Endothelial cell of umbilical vein (primary cell): ENCODE measurements around the gene ACTN1. TPM values are rescaled to one million over a fixed set of nuclear protein-coding genes. Genes with fewer than 3 reads are reported as not detected.

Experiments
- BruUV-seq: library from RNA; stranded (reverse); fragments of 400-500 nt; replicated peaks from 2 replicates; lab custom pipeline; 2021; lab: Mats Ljungman, UMichigan
- CTCF ChIA-PET: fragments of 300-600, 350-600 bp; sonication (Branson Sonifier 250); formaldehyde crosslinking; loops from one replicate; lab custom pipeline; 2021; ENCODE audit warnings: antibody characterized with exemption, inconsistent platforms; lab: Charles Lee
- POLR2A ChIA-PET: fragments of 300-600, 350-600 bp; sonication (Branson Sonifier 250); formaldehyde crosslinking; loops from one replicate; lab custom pipeline; 2021; ENCODE audit warnings: antibody characterized with exemption, inconsistent platforms; lab: Charles Lee
- DNase-seq: peaks from one replicate; pipeline ENCODE4 v3.0.0-alpha.2; 2011; ENCODE audit warnings: low read depth, low spot score
- FAIRE-seq: peaks from 2 replicates; lab custom pipeline; 2011; peaks lifted over from hg19 to GRCh38; lab: Jason Lieb, UNC
- H2AFZ ChIP-seq: 2 replicates; pipeline ENCODE4 v1.6.0; 2012; ENCODE audit warnings: low read depth, low read length, control low read depth, inconsistent platforms
- H3K27ac ChIP-seq: 2 replicates; pipeline ENCODE4 v1.5.1; 2011; ENCODE audit warnings: low read depth, mild to moderate bottlenecking, control low read depth, low read length, moderate library complexity; ENCODE audit not compliant: insufficient read depth
- H3K27me3 ChIP-seq, 2 experiments: 2 replicates each; pipeline versions ENCODE4 v1.6.0 to v1.6.1; 2011; ENCODE audit warnings: low read length in 2 of 2, mixed read lengths in 1 of 2; ENCODE audit not compliant: control insufficient read depth in 2 of 2, insufficient read depth in 2 of 2
- H3K36me3 ChIP-seq, 2 experiments: 2 replicates in 1 of 2; 3 replicates in 1 of 2; pipeline ENCODE4 v1.5.1; 2011; ENCODE audit warnings: low read length in 2 of 2, mild to moderate bottlenecking in 1 of 2, moderate library complexity in 1 of 2; ENCODE audit not compliant: control insufficient read depth in 2 of 2, insufficient read depth in 2 of 2; ENCODE audit errors: extremely low read depth in 1 of 2
- H3K4me1 ChIP-seq: 3 replicates; pipeline ENCODE4 v1.5.1; 2011; ENCODE audit warnings: mild to moderate bottlenecking, low read length; ENCODE audit not compliant: control insufficient read depth, insufficient read depth; ENCODE audit errors: extremely low read depth
- H3K4me2 ChIP-seq: 2 replicates; pipeline ENCODE4 v1.6.1; 2011; ENCODE audit warnings: low read length, control low read depth, mixed read lengths; ENCODE audit not compliant: insufficient read depth
- H3K4me3 ChIP-seq, 3 experiments: fragments of 200-600 bp in 1 of 3; sonication (generic), shearing (Covaris generic) in 1 of 3; replicated peaks in 1 of 3; 2 replicates each; pipeline ENCODE4 v1.5.1; 2011 to 2016; ENCODE audit warnings: control low read depth in 3 of 3, low read length in 3 of 3, mild to moderate bottlenecking in 2 of 3, inconsistent platforms in 1 of 3, low read depth in 1 of 3, moderate library complexity in 1 of 3; ENCODE audit not compliant: insufficient read depth in 1 of 3
- H3K79me2 ChIP-seq: 2 replicates; pipeline ENCODE4 v1.6.0; 2012; ENCODE audit warnings: low read length, inconsistent platforms; ENCODE audit not compliant: control insufficient read depth, insufficient read depth
- H3K9ac ChIP-seq: replicated peaks from 2 replicates; pipeline ENCODE3; 2011; ENCODE audit warnings: low read length, control low read depth; ENCODE audit not compliant: insufficient read depth; ENCODE audit errors: extremely low read depth
- H3K9me1 ChIP-seq: replicated peaks from 3 replicates; pipeline ENCODE4 v1.6.0; 2011; ENCODE audit warnings: mild to moderate bottlenecking, low read length; ENCODE audit not compliant: control insufficient read depth, insufficient read depth; ENCODE audit errors: extremely low read depth
- H3K9me3 ChIP-seq: replicated peaks from 2 replicates; pipeline ENCODE4 v1.5.1; 2012; ENCODE audit warnings: low read length, inconsistent platforms; ENCODE audit not compliant: control insufficient read depth, insufficient read depth
- H4K20me1 ChIP-seq: replicated peaks from 2 replicates; pipeline ENCODE3; 2011; ENCODE audit warnings: mild to moderate bottlenecking, low read length; ENCODE audit not compliant: control insufficient read depth, insufficient read depth; ENCODE audit errors: extremely low read depth
- CTCF ChIP-seq, 2 donors: IDR thresholded peaks; 1 replicate in 1 of 2; 2 replicates in 1 of 2; pipeline ENCODE4 v1.5.1; 2011; ENCODE audit warnings: low read length in 2 of 2, mild to moderate bottlenecking in 2 of 2, moderate library complexity in 2 of 2, control low read depth in 1 of 2, inconsistent platforms in 1 of 2, low read depth in 1 of 2; ENCODE audit not compliant: insufficient read depth in 1 of 2; ENCODE audit errors: extremely low read depth in 1 of 2
- EZH2 ChIP-seq: IDR thresholded peaks from 2 replicates; pipeline ENCODE4 v1.6.1; 2012; ENCODE audit warnings: borderline replicate concordance, low read depth, mild to moderate bottlenecking, moderate library complexity, low read length, inconsistent platforms; ENCODE audit not compliant: severe bottlenecking
- FOS ChIP-seq: IDR thresholded peaks from 2 replicates; pipeline ENCODE4 v1.6.1; 2011; ENCODE audit warnings: mild to moderate bottlenecking, low read length, moderate library complexity, borderline replicate concordance; ENCODE audit not compliant: insufficient read depth
- GATA2 ChIP-seq: IDR thresholded peaks from 2 replicates; pipeline ENCODE4 v1.7.0; 2011; ENCODE audit warnings: low read depth, mild to moderate bottlenecking, moderate library complexity, mixed read lengths, low read length; ENCODE audit not compliant: insufficient read length, insufficient read depth
- JUN ChIP-seq: IDR thresholded peaks from 2 replicates; pipeline ENCODE4 v1.6.1; 2011; ENCODE audit warnings: borderline replicate concordance, low read depth; ENCODE audit not compliant: insufficient read length, insufficient read depth
- MAX ChIP-seq: IDR thresholded peaks from 2 replicates; pipeline ENCODE4 v1.6.1; 2011; ENCODE audit not compliant: insufficient read depth, insufficient read length
- MYC ChIP-seq: IDR thresholded peaks from one replicate; pipeline ENCODE4 v1.6.1; 2011; ENCODE audit warnings: mild to moderate bottlenecking, low read depth, low read length
- POLR2A ChIP-seq: IDR thresholded peaks from 2 replicates; pipeline ENCODE4 v1.6.1; 2012; ENCODE audit warnings: low read depth, mild to moderate bottlenecking, control low read depth, low read length
- POLR2AphosphoS5 ChIP-seq: IDR thresholded peaks from 2 replicates; pipeline ENCODE4 v1.6.1; 2012; ENCODE audit warnings: low read depth, mild to moderate bottlenecking, control low read depth, low read length, moderate library complexity; ENCODE audit not compliant: insufficient read depth
- dilution Hi-C: fragments of 300-500 bp; cut with MboI; formaldehyde crosslinking; loops from one replicate; pipeline ENCODE4 v1.15.0; 2019; ENCODE audit warnings: low sequenced_read_pairs; ENCODE audit not compliant: extremely low pct_ligation_motif_present
- intact Hi-C: fragments of 100-400 bp; cut with micrococcal nuclease; formaldehyde crosslinking; loops from one replicate; pipeline ENCODE4 v1.10.0; 2022
- polyA plus RNA-seq, 4 experiments: library from polyadenylated mRNA; depleted of rRNA in 3 of 4; stranded (reverse) in 3 of 4; unstranded in 1 of 4; fragments of >200 nt; gene quantifications; 2 replicates each; pipeline versions ENCODE4 v1.2.1 to v1.2.3, GENCODE V29; 2011 to 2012; ENCODE audit warnings: missing spikeins in 1 of 4
- total RNA-seq: library from RNA; stranded (reverse); gene quantifications from 2 replicates; pipeline ENCODE4 v1.2.3, GENCODE V29; 2021

Gene ACTN1
- total and polyA plus RNA-seq, 2 donors (not counting 3 experiments of a cell fraction or from before 2014, with no cell fraction given): 442 to 463 TPM

GRCh38 chr14:68908803-68909202 lies 70.3 kb downstream of the ACTN1 start:
- peaks cover 2% of the 10 kb centered on the region for H4K20me1 ChIP-seq
- DNase-seq (no peak), FAIRE-seq (no peak)
- H3K36me3 ChIP-seq: peaks cover 53 to 59% of the 10 kb centered on the region in 2 experiments
- no TSS peak for BruUV-seq
- no peak overlapping the region for H3K9ac ChIP-seq
- H2AFZ ChIP-seq: no peak overlapping the region
- intact Hi-C loops: no loop called here
- H3K4me1 ChIP-seq: no peaks in the 10 kb centered on the region
- dilution Hi-C loops: no loop called here
- no peaks in the 10 kb centered on the region for H3K9me3 ChIP-seq
- H3K9me1 ChIP-seq: no peaks in the 10 kb centered on the region
- CTCF ChIA-PET: interaction anchor here (1.0 to 5.1 kb wide), 4 partner anchors 33 to 199 kb away, joined by 3 to 33 read pairs (median 8); no protein-coding TSS in a partner anchor
- TF ChIP-seq JUN (no peak), FOS (no peak), POLR2A (no peak), MYC (no peak), MAX (no peak), GATA2 (no peak), CTCF (IDR thresholded peaks at IDR 0.05; ENCODE audit: extremely low read depth in 1 of 2, insufficient read depth in 1 of 2, low read depth in 1 of 2, low read length in 2 of 2) (no peak), POLR2AphosphoS5 (no peak), EZH2 (no peak)
- H3K27me3 ChIP-seq: no peaks in the 10 kb centered on the region
- H3K79me2 ChIP-seq: peaks cover 59% of the 10 kb centered on the region
- no peak overlapping the region for H3K4me3 ChIP-seq
- H3K27ac ChIP-seq: no peak overlapping the region
- POLR2A ChIA-PET: no interaction called here
- no peak overlapping the region for H3K4me2 ChIP-seq
